HepG2 (cell line): ENCODE results near the gene CCDC183. TPM values are rescaled to one million over a fixed set of nuclear protein-coding genes. Genes with fewer than 3 reads are reported as not detected.

Experiments used
- ATAC-seq: fragments of 200-7000 bp; cut with Tn5 transposase; 3 replicates; pipeline ENCODE4 v1.9.1; 2020; ENCODE audit warnings: mild to moderate bottlenecking, moderate library complexity
- BruUV-seq: library from RNA; stranded (reverse); fragments of 400-500 nt; replicated peaks from 2 replicates; lab custom pipeline; 2021; lab: Mats Ljungman, UMichigan
- CTCF ChIA-PET: fragments of 300-600 bp; formaldehyde crosslinking; extraction: SDS; loops from one replicate; lab custom pipeline; 2021; ENCODE audit warnings: low total read pairs, inconsistent platforms, low intra/inter-chr PET ratio; lab: Yijun Ruan, JAX
- POLR2A ChIA-PET: fragments of 350-600 bp; sonication (Branson Sonifier 250); formaldehyde crosslinking; loops from one replicate; lab custom pipeline; 2020; ENCODE audit warnings: antibody characterized with exemption, inconsistent platforms; lab: Yijun Ruan, JAX
- DNase-seq: peaks from one replicate; pipeline ENCODE4 v3.0.0-alpha.2; 2015; ENCODE audit warnings: low spot score
- FAIRE-seq: peaks from 3 replicates; lab custom pipeline; 2011; peaks lifted over from hg19 to GRCh38; lab: Jason Lieb, UNC
- H2AFZ ChIP-seq: one replicate; pipeline ENCODE4 v1.6.1; 2011; ENCODE audit warnings: low read length, inconsistent platforms
- H3K27ac ChIP-seq: fragments of 300-600 bp; 3 replicates; pipeline ENCODE4 v1.8.0; 2011; ENCODE audit warnings: mixed run types, mild to moderate bottlenecking, mixed read lengths, low read length, inconsistent platforms; ENCODE audit not compliant: insufficient read depth; ENCODE audit errors: extremely low read length
- H3K27me3 ChIP-seq, 2 experiments: fragments of 200-600 bp in 1 of 2; 2 replicates in 1 of 2; 3 replicates in 1 of 2; pipeline versions ENCODE4 v1.6.0 to v1.8.0; 2011; ENCODE audit warnings: low read length in 2 of 2, mild to moderate bottlenecking in 2 of 2, moderate library complexity in 2 of 2, inconsistent platforms in 1 of 2; ENCODE audit not compliant: insufficient read depth in 2 of 2, control insufficient read depth in 1 of 2
- H3K36me3 ChIP-seq, 2 experiments: fragments of 200-600 bp in 1 of 2; replicated peaks in 1 of 2; 2 replicates in 1 of 2; 3 replicates in 1 of 2; pipeline versions ENCODE4 v1.5.1 to v1.8.0; 2011; ENCODE audit warnings: low read length in 2 of 2, inconsistent platforms in 1 of 2; ENCODE audit not compliant: insufficient read depth in 2 of 2, control insufficient read depth in 1 of 2
- H3K4me1 ChIP-seq: 2 replicates; pipeline ENCODE4 v1.5.1; 2012; ENCODE audit warnings: low read length, inconsistent platforms; ENCODE audit not compliant: insufficient read depth
- H3K4me2 ChIP-seq: 2 replicates; pipeline ENCODE4 v1.6.0; 2011; ENCODE audit warnings: low read depth, low read length, inconsistent platforms
- H3K4me3 ChIP-seq, 3 experiments: fragments of 200-600 bp in 1 of 3; sonication (generic), shearing (Covaris generic) in 1 of 3; replicated peaks in 1 of 3; 2 replicates each; pipeline ENCODE4 v1.5.1; 2011 to 2016; ENCODE audit warnings: low read length in 3 of 3, inconsistent platforms in 2 of 3, low read depth in 2 of 3, mild to moderate bottlenecking in 2 of 3, control low read depth in 1 of 3, mixed read lengths in 1 of 3; ENCODE audit not compliant: insufficient read depth in 1 of 3
- H3K79me2 ChIP-seq: one replicate; pipeline ENCODE4 v1.6.1; 2011; ENCODE audit warnings: low read length, inconsistent platforms; ENCODE audit not compliant: insufficient read depth
- H3K9ac ChIP-seq: 2 replicates; pipeline ENCODE4 v1.6.0; 2011; ENCODE audit warnings: mild to moderate bottlenecking, low read depth, low read length, inconsistent platforms; ENCODE audit not compliant: insufficient read depth
- H3K9me3 ChIP-seq: 2 replicates; pipeline ENCODE4 v1.5.1; 2012; ENCODE audit warnings: mild to moderate bottlenecking, low read length
- H4K20me1 ChIP-seq: 2 replicates; pipeline ENCODE4 v1.6.0; 2011; ENCODE audit warnings: inconsistent platforms, mild to moderate bottlenecking, low read length, moderate library complexity; ENCODE audit not compliant: insufficient read depth
- TCF7L2 ChIP-seq: IDR thresholded peaks from 2 replicates; pipeline ENCODE4 v1.6.1; 2011; ENCODE audit warnings: mild to moderate bottlenecking, low read depth, low read length, moderate library complexity
- ZNF12 ChIP-seq: sonication (generic); formaldehyde crosslinking; IDR thresholded peaks from 2 replicates; pipeline ENCODE4 v1.5.0; 2020; ENCODE audit warnings: missing genetic modification reagents
- WGBS: methylation state at CpG from one replicate; pipeline ENCODE4 v1.1.6; 2017; ENCODE audit warnings: low lambda C conversion rate; 5-methylcytosine and 5-hydroxymethylcytosine counted together
- in situ Hi-C: cut with HindIII; loops from 2 replicates; pipeline ENCODE4 v1.10.0; 2017; ENCODE audit warnings: low pct_unique_long_range_greater_than_20kb; ENCODE audit not compliant: extremely low pct_ligation_motif_present
- intact Hi-C: fragments of 100-400 bp; cut with micrococcal nuclease; formaldehyde crosslinking; loops from one replicate; pipeline ENCODE4 v1.10.0; 2022; ENCODE audit not compliant: unreplicated experiment
- polyA plus RNA-seq, 8 experiments: library from polyadenylated mRNA; depleted of rRNA in 3 of 8; stranded (reverse) in 7 of 8; unstranded in 1 of 8; fragments of >200 nt; fragmentation: Illumina TruSeq in 4 of 8; extraction: Trizol in 4 of 8; gene quantifications; 2 replicates each; pipeline versions ENCODE4 v1.2.1 to v1.2.3, GENCODE V29; 2011 to 2016; ENCODE audit warnings: low read depth in 4 of 8, missing spikeins in 1 of 8, mixed read lengths in 1 of 8; ENCODE audit not compliant: insufficient read depth in 1 of 8
- total RNA-seq, 5 experiments: library from RNA; depleted of rRNA; stranded (reverse); fragments of >200 nt; fragmentation: Illumina TruSeq; extraction: Trizol; gene quantifications; 2 replicates each; pipeline ENCODE4 v1.2.3, GENCODE V29; 2016; ENCODE audit warnings: low read depth in 1 of 5
- TF ChIP-seq, protein P1 (sequence below): sonication (generic); formaldehyde crosslinking; IDR thresholded peaks from 2 replicates; pipeline ENCODE4 v1.8.1; 2023; ENCODE audit warnings: missing genetic modification reagents, inconsistent platforms, borderline replicate concordance

Gene CCDC183
- total and polyA plus RNA-seq, 2 of the 13 experiments (the other 11 are each of a cell fraction or from before 2014, with no cell fraction given) = 5.0 to 66.4 TPM

DNA sequence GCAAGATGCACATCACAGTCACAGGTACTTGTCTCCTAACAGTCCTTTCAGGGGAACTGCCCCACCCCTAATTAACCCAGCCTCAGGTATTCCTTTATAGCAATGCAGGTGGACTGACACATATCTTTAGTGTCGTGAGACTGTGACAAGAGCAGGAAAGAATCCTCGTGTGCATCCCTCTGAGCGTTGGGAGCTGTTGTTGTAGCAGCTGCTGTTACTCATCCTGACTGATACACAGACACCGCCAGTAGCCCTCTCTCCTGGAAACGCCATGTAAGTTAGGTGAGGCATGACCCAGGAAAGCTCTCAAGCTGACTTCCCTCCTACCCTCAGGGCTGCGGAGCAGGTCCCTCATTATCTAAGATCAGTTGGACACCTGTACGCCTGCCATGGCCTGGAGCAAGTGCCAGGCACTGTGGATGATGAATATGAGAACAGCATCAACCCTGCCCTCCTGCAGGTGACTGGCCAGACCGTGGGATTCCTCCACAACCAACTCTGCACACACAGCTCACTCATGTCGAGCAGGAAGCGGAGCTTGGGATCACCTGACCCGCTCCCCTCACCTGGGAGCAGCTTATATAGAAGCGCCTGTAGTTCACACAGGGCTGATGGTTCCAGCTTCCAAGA lies 21.6 kb upstream of the CCDC183 start:
- H3K9ac ChIP-seq = no peak overlapping the region
- no peaks in the 10 kb centered on the region for H3K79me2 ChIP-seq
- no peak for ATAC-seq
- no peaks in the 10 kb centered on the region for H3K27me3 ChIP-seq
- intact Hi-C loops = no loop called here
- ChIA-PET POLR2A (no interaction called here), CTCF (no interaction called here)
- no peak overlapping the region for H3K27ac ChIP-seq
- no peak overlapping the region for H2AFZ ChIP-seq
- peak; percentile 99 for TF ChIP-seq ZNF12 (CRISPR knock-in tag)
- TF ChIP-seq, protein P1, sequence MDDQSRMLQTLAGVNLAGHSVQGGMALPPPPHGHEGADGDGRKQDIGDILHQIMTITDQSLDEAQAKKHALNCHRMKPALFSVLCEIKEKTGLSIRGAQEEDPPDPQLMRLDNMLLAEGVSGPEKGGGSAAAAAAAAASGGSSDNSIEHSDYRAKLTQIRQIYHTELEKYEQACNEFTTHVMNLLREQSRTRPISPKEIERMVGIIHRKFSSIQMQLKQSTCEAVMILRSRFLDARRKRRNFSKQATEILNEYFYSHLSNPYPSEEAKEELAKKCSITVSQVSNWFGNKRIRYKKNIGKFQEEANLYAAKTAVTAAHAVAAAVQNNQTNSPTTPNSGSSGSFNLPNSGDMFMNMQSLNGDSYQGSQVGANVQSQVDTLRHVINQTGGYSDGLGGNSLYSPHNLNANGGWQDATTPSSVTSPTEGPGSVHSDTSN (CRISPR knock-in tag) = no peak
- DNase-seq = no peak
- in situ Hi-C loops = loop anchor here (10.0 kb wide), 1 partner anchor 270 kb away; the partner anchor contains the start of gene NPDC1
- H3K9me3 ChIP-seq = peaks cover 6% of the 10 kb centered on the region; the same call in 1 of the 2 replicates
- no TSS peak for BruUV-seq
- no peak for FAIRE-seq
- no peak overlapping the region for H3K4me3 ChIP-seq
- no peak overlapping the region for H3K4me2 ChIP-seq
- H4K20me1 ChIP-seq = no peaks in the 10 kb centered on the region
- 77% methylated on average over 12 of the region's 12 CpGs for WGBS
- peaks cover 32% of the 10 kb centered on the region for H3K4me1 ChIP-seq
- H3K36me3 ChIP-seq = no peaks in the 10 kb centered on the region

DNA sequence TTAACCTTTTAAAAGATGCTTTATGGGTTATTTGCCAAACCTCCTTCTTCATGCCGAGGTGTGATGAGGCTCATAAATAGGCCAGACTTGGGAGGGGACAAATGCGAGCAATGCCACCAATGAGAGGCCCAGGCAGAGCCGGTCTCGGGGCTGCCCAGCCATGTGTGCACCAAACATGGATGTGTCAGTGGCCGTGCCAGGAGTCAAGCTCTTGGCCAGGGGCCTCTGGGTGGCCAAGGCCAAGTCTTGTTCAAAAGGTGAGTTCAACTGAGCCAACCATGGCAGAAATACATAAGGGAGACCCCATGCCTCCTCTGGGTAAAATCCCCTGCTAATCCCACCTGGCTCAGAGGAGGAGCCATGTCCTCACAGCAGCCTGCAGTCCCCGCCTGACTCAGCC lies 20.9 kb upstream of the CCDC183 start:
- H3K9ac ChIP-seq = no peak overlapping the region
- CTCF ChIA-PET = no interaction called here
- no peak for ATAC-seq
- peaks cover 6% of the 10 kb centered on the region; the same call in 1 of the 2 replicates for H3K9me3 ChIP-seq
- in situ Hi-C loops = loop anchor here (10.0 kb wide), 1 partner anchor 270 kb away; the partner anchor contains the start of gene NPDC1
- no peak for TF ChIP-seq TCF7L2
- TF ChIP-seq, all 625 proteins: peak for 0
- Histone ChIP-seq H3K4me3 (no peak overlapping the region), H3K79me2 (no peaks in the 10 kb centered on the region), H3K27me3 (no peaks in the 10 kb centered on the region), H4K20me1 (no peaks in the 10 kb centered on the region), H3K4me2 (no peak overlapping the region), H2AFZ (no peak overlapping the region), H3K4me1 (peaks cover 38% of the 10 kb centered on the region), H3K27ac (no peak overlapping the region), H3K36me3 (no peaks in the 10 kb centered on the region)
- WGBS = 96% methylated on average over 3 of the region's 6 CpGs
- BruUV-seq = no TSS peak
- FAIRE-seq (no peak), DNase-seq (no peak)
- intact Hi-C loops = no loop called here
- POLR2A ChIA-PET = no interaction called here
